T-helper 1 cell treated with Interleukin-12 subunit alpha and Interleukin-12 subunit beta and Interleukin-4 antibody, amounts not matched to agents 30 μg/mL and 1 μg/mL, for 36 hours (primary cell): ENCODE measurements around the gene EXOC6.

Source experiments
- H3K27ac Mint-ChIP-seq: one replicate; pipeline ENCODE4 v1.8.0; 2021; ENCODE audit warnings: mild to moderate bottlenecking, mixed read lengths
- H3K27me3 Mint-ChIP-seq: one replicate; pipeline ENCODE4 v1.8.0; 2021; ENCODE audit warnings: low read depth, mixed read lengths
- H3K36me3 Mint-ChIP-seq: one replicate; pipeline ENCODE4 v1.8.0; 2021; ENCODE audit warnings: low read depth, mixed read lengths
- H3K4me1 Mint-ChIP-seq: one replicate; pipeline ENCODE4 v1.8.0; 2021; ENCODE audit warnings: low read depth, mixed read lengths
- H3K4me3 Mint-ChIP-seq: one replicate; pipeline ENCODE4 v1.8.0; 2021; ENCODE audit warnings: mild to moderate bottlenecking, moderate library complexity, mixed read lengths
- H3K9me3 Mint-ChIP-seq: one replicate; pipeline ENCODE4 v1.8.0; 2021; ENCODE audit warnings: mixed read lengths

Gene EXOC6

DNA sequence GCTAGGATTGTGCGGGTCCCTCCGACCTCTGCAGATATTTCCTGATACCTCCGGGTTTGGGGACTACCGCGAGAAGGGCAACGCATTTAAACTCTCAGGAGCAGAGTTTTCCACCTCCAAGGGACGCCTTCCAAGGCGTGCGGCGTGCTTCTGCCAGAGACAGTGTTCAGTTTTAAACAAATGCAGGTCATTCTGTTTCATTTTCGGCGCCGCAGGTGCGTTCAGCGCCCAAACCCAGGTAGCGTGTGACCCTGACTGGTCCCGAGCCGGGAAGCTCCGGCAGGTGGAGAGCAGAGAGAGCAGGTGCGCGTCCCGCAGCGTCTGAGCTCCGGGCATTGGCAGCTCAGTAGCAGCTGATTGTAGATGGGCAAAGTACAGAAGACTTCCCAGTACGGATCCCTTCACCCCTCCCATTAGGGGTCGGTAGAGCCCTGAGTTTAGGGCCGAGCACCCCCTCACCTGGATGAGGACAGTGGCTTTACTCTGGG is 223.9 kb downstream of the EXOC6 start:
- H3K27me3 Mint-ChIP-seq, result peaks cover 87% of the 10 kb centered on the region
- H3K4me1 Mint-ChIP-seq, result peaks cover 17% of the 10 kb centered on the region
- H3K4me3 Mint-ChIP-seq, result no peak overlapping the region
- H3K27ac Mint-ChIP-seq, result no peak overlapping the region
- H3K9me3 Mint-ChIP-seq, result no peaks in the 10 kb centered on the region
- H3K36me3 Mint-ChIP-seq, result no peaks in the 10 kb centered on the region

DNA sequence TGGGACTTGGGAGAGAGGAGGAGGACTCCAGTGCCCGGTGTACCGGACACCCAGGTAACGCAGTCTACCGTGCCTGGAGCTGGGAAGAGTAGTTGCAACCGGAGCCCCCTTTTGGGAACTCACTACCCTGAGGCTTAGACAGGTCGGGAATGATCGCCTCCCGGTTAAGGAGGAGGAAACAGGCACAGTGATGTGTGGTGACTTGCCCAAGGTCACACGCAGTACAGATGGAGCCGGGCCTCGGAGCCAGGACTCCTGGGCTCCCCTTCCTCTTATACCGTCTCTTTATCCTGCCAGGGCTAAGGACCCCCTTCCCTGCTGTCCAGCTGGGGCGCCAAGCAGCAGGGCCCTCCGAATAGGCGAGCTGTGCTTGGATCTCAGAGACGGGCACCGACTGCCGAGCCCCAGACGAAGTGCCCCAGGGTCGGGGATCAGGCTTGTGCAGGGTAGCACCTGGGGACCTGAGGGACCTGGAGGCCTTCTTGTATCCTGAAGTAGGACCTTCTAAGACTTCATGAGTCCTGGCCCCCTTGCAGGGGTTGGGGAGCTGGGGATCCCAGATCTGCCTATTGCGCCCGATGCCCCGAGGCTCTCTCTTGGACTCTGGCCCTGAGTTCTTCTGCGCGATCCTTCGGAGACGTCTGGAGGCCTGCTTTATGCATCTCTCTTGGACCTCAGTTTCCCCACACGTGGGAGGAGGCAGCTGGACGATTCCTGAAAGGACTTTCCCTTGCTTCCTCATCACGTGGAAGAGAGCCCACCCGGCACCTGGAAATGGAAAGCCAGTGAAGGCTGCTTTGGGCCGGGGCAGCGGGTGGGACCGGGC is 224.6 kb downstream of the EXOC6 start:
- no peaks in the 10 kb centered on the region for H3K36me3 Mint-ChIP-seq
- H3K4me3 Mint-ChIP-seq, result no peak overlapping the region
- no peaks in the 10 kb centered on the region for H3K9me3 Mint-ChIP-seq
- H3K27ac Mint-ChIP-seq, result no peak overlapping the region
- peaks cover 86% of the 10 kb centered on the region for H3K27me3 Mint-ChIP-seq
- peaks cover 15% of the 10 kb centered on the region for H3K4me1 Mint-ChIP-seq

- peak within 1 kb of the TSS; percentile 31 for H3K27ac Mint-ChIP-seq
Measured at GRCh38 chr10:93073539-93074146, 225.3 kb downstream of the EXOC6 start, which contains the start of gene CYP26A1. Gene CYP26A1 (plus strand): TSS chr10:93073893. CDS start chr10:93073935, 42 bp downstream.

GRCh38 chr10:93074147-93074596 is 225.9 kb downstream of the EXOC6 start:
- H3K27me3 Mint-ChIP-seq, result peaks cover 81% of the 10 kb centered on the region
- no peaks in the 10 kb centered on the region for H3K36me3 Mint-ChIP-seq
- H3K27ac Mint-ChIP-seq, result peak overlapping the region; percentile 31
- peak overlapping the region; percentile 65 for H3K4me3 Mint-ChIP-seq
- peaks cover 11% of the 10 kb centered on the region for H3K4me1 Mint-ChIP-seq
- no peaks in the 10 kb centered on the region for H3K9me3 Mint-ChIP-seq

More at GRCh38 chr10:93073539-93074146, 225.3 kb downstream of the EXOC6 start, which contains the start of gene CYP26A1:
- Mint-ChIP-seq H3K4me1 (peaks cover 13% of the 10 kb centered on the region), H3K27me3 (peaks cover 85% of the 10 kb centered on the region), H3K4me3 (peak within 1 kb of the TSS; percentile 65), H3K9me3 (no peaks in the 10 kb centered on the region), H3K36me3 (no peaks in the 10 kb centered on the region)

- no peak overlapping the region for H3K27ac Mint-ChIP-seq
- peak overlapping the region; percentile 65 for H3K4me3 Mint-ChIP-seq
- H3K27me3 Mint-ChIP-seq, result peaks cover 82% of the 10 kb centered on the region
- peaks cover 11% of the 10 kb centered on the region for H3K4me1 Mint-ChIP-seq
- H3K36me3 Mint-ChIP-seq, result no peaks in the 10 kb centered on the region
- no peaks in the 10 kb centered on the region for H3K9me3 Mint-ChIP-seq
Measured at GRCh38 chr10:93074597-93075368, 226.5 kb downstream of the EXOC6 start.

- Mint-ChIP-seq H3K27me3 (peaks cover 78% of the 10 kb centered on the region), H3K27ac (no peak overlapping the region), H3K9me3 (no peaks in the 10 kb centered on the region), H3K4me1 (peaks cover 14% of the 10 kb centered on the region), H3K4me3 (no peak overlapping the region), H3K36me3 (no peaks in the 10 kb centered on the region)
Measured at GRCh38 chr10:93075369-93076221, 227.3 kb downstream of the EXOC6 start.

- Mint-ChIP-seq H3K36me3 (no peaks in the 10 kb centered on the region), H3K9me3 (no peaks in the 10 kb centered on the region), H3K27ac (no peak overlapping the region), H3K27me3 (peaks cover 76% of the 10 kb centered on the region), H3K4me1 (peaks cover 14% of the 10 kb centered on the region), H3K4me3 (no peak overlapping the region)
Measured at GRCh38 chr10:93076871-93077270, 228.6 kb downstream of the EXOC6 start.

GRCh38 chr10:93077860-93078337 is 229.6 kb downstream of the EXOC6 start:
- no peak overlapping the region for H3K27ac Mint-ChIP-seq
- peaks cover 11% of the 10 kb centered on the region for H3K4me1 Mint-ChIP-seq
- H3K36me3 Mint-ChIP-seq, result no peaks in the 10 kb centered on the region
- H3K4me3 Mint-ChIP-seq, result no peak overlapping the region
- no peaks in the 10 kb centered on the region for H3K9me3 Mint-ChIP-seq
- peaks cover 67% of the 10 kb centered on the region for H3K27me3 Mint-ChIP-seq

GRCh38 chr10:93079663-93080349 is 231.5 kb downstream of the EXOC6 start:
- H3K27me3 Mint-ChIP-seq, result peaks cover 62% of the 10 kb centered on the region
- no peak overlapping the region for H3K4me3 Mint-ChIP-seq
- H3K4me1 Mint-ChIP-seq, result peaks cover 7% of the 10 kb centered on the region
- H3K27ac Mint-ChIP-seq, result no peak overlapping the region
- no peaks in the 10 kb centered on the region for H3K9me3 Mint-ChIP-seq
- H3K36me3 Mint-ChIP-seq, result no peaks in the 10 kb centered on the region

- Mint-ChIP-seq H3K27ac (no peak overlapping the region), H3K27me3 (peaks cover 55% of the 10 kb centered on the region)
Measured at GRCh38 chr10:93080350-93081046, 232.2 kb downstream of the EXOC6 start.

DNA sequence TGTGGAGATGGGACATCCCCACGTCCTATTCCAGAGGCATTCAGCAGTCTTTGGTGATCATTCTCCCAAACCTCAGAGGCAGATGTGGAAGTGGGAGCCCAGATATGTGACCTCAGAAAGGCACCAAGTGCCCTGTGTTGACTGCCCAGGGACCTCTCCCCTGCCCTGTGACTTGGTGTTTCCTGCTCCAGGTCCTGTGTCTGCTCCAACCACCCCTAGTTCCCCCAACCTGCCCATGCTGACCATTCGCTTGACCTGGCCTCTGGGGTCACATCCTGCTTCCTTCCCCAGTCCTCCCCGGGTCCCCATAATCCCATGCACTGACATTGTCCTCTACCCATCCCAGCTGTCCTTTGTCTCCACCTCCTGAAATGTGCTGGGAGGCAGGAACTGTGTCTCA is 233.0 kb downstream of the EXOC6 start:
- H3K27me3 Mint-ChIP-seq, result peaks cover 47% of the 10 kb centered on the region
- H3K4me1 Mint-ChIP-seq, result peaks cover 3% of the 10 kb centered on the region
- no peak overlapping the region for H3K4me3 Mint-ChIP-seq
- no peaks in the 10 kb centered on the region for H3K36me3 Mint-ChIP-seq
- H3K9me3 Mint-ChIP-seq, result no peaks in the 10 kb centered on the region
- no peak overlapping the region for H3K27ac Mint-ChIP-seq

More at GRCh38 chr10:93080350-93081046, 232.2 kb downstream of the EXOC6 start:
- Mint-ChIP-seq H3K36me3 (no peaks in the 10 kb centered on the region), H3K4me3 (no peak overlapping the region), H3K4me1 (peaks cover 6% of the 10 kb centered on the region), H3K9me3 (no peaks in the 10 kb centered on the region)

GRCh38 chr10:93081834-93082233 is 233.5 kb downstream of the EXOC6 start:
- H3K36me3 Mint-ChIP-seq, result no peaks in the 10 kb centered on the region
- H3K27me3 Mint-ChIP-seq, result peaks cover 42% of the 10 kb centered on the region
- no peak overlapping the region for H3K4me3 Mint-ChIP-seq
- no peak overlapping the region for H3K27ac Mint-ChIP-seq
- H3K9me3 Mint-ChIP-seq, result no peaks in the 10 kb centered on the region
- H3K4me1 Mint-ChIP-seq, result peaks cover 3% of the 10 kb centered on the region
